Measurements from ENCODE around the gene SMAD1. TPM values are rescaled to one million over a fixed set of nuclear protein-coding genes. Genes with fewer than 3 reads are reported as not detected.

SMAD1 gene
- total and polyA plus RNA-seq, 2 of the 4 experiments (the other 2 are of a cell fraction), result 11.6 to 17.6 TPM

- Histone ChIP-seq H3K4ac (ENCODE audit: low read depth, low read length) (no peak overlapping the region), H3K23ac (ENCODE audit: low read depth, low read length) (no peak overlapping the region), H2AK9ac (replicated peaks; ENCODE audit: low read depth, low read length, poor library complexity) (no peak overlapping the region), H3K27me3 (ENCODE audit: control insufficient read depth, insufficient read depth, low read length) (0 out of 2 replicates have a peak, but pooled peaks cover 1% of the 10 kb centered on the region), H2BK120ac (ENCODE audit: low read depth, low read length) (no peak overlapping the region), H2AK5ac (ENCODE audit: low read depth, low read length) (no peak overlapping the region), H3K27ac (ENCODE audit: insufficient read depth, low read length) (no peak overlapping the region), H3K18ac (ENCODE audit: low read depth, low read length) (no peak overlapping the region), H3K79me1 (ENCODE audit: low read depth in 1 of 2, low read length in 2 of 2) (no peaks in the 10 kb centered on the region), H2AFZ (replicated peaks; ENCODE audit: low read length, poor library complexity) (no peak overlapping the region), H2BK15ac (ENCODE audit: low read depth, low read length) (no peak overlapping the region), H2BK20ac (ENCODE audit: low read depth, low read length) (no peak overlapping the region), H2BK5ac (ENCODE audit: low read depth, low read length, poor library complexity, severe bottlenecking) (no peak overlapping the region), H3K36me3 (ENCODE audit: control insufficient read depth, insufficient read depth, low read length) (no peaks in the 10 kb centered on the region), H3K56ac (ENCODE audit: extremely low read depth, insufficient read depth, low read length) (no peak overlapping the region), H3K9ac (ENCODE audit: low read depth, low read length) (no peak overlapping the region), H3K4me1 (ENCODE audit: control insufficient read depth, insufficient read depth, low read length) (peaks cover 3% of the 10 kb centered on the region; the same call in 1 of the 2 replicates), H3K9me1 (ENCODE audit: insufficient read depth, low read length) (no peaks in the 10 kb centered on the region), H4K8ac (ENCODE audit: low read depth in 2 of 2, low read length in 2 of 2) (no peak overlapping the region), H4K20me1 (ENCODE audit: insufficient read depth, low read length) (no peaks in the 10 kb centered on the region), H4K5ac (ENCODE audit: low read depth, low read length) (no peak overlapping the region), H3K14ac (replicated peaks; ENCODE audit: low read depth, low read length) (no peak overlapping the region), H4K91ac (ENCODE audit: insufficient read depth, low read depth, low read length) (no peak overlapping the region), H3K4me2 (ENCODE audit: low read depth, low read length) (no peak overlapping the region), H3K9me3 (ENCODE audit: control insufficient read depth, insufficient read depth, low read length) (no peaks in the 10 kb centered on the region), H3K4me3 (ENCODE audit: insufficient read depth, low read depth, low read length) (no peak overlapping the region)
- dilution Hi-C loops (cut with HindIII; ENCODE audit: low sequenced_read_pairs, unreplicated experiment) (no loop called here), intact Hi-C loops (cut with micrococcal nuclease) (no loop called here), in situ Hi-C loops (cut with MboI; ENCODE audit: low sequenced_read_pairs) (loop anchor here (10.0 to 25.0 kb wide), 2 partner anchors 121 to 394 kb away; partner anchors contain the start of gene SMAD1)
- BruUV-seq (replicated peaks), result no TSS peak
- DNase-seq (no peak), ATAC-seq (ENCODE audit: low read depth) (no peak)
- ChIA-PET POLR2A (ENCODE audit: unreplicated experiment) (no interaction called here), CTCF (interaction anchor here (1.3 kb wide), 1 partner anchor 11 kb away, joined by 3 read pairs; no protein-coding TSS in a partner anchor)
- TF ChIP-seq POLR2A (IDR thresholded peaks at IDR 0.05; ENCODE audit: low read depth, low read length), result no peak
- TF ChIP-seq BHLHE40 (IDR thresholded peaks at IDR 0.05; ENCODE audit: low read depth, low read length), result no peak
- TF ChIP-seq CHD1 (IDR thresholded peaks at IDR 0.05; ENCODE audit: low read depth, low read length), result no peak
- no peak for TF ChIP-seq RFX5 (IDR thresholded peaks at IDR 0.05; ENCODE audit: low read depth, low read length)
- no peak for TF ChIP-seq MAFK (IDR thresholded peaks at IDR 0.05; ENCODE audit: low read depth, low read length)
Measured at GRCh38 chr4:145605941-145606340, 124.3 kb downstream of the SMAD1 start.

Other genes starting within 250 kb of the SMAD1 start
- 5.2 and 7.8 TPM in 2 replicates for gene MMAA, start 137.5 kb downstream of the SMAD1 start, total RNA-seq (2012; rRNA removed)
- 3.9 and 4.4 TPM in 2 replicates for gene MMAA, start 137.5 kb downstream of the SMAD1 start, polyA plus RNA-seq (2012; rRNA removed)
- gene C4orf51, start 198.3 kb downstream of the SMAD1 start, total RNA-seq (2012; rRNA removed), result not detected in 2 replicates
- not detected in 2 replicates for gene C4orf51, start 198.3 kb downstream of the SMAD1 start, polyA plus RNA-seq (2012; rRNA removed)